SK-N-SH (cell line): ENCODE data around the gene GRIK1.

Experiments used
- CHD2 ChIP-seq: fragments of 150-350 bp; IDR thresholded peaks from 2 replicates; pipeline ENCODE4 v1.6.1; 2018; ENCODE audit warnings: low read length; ENCODE audit not compliant: partially characterized antibody
- CTCF ChIP-seq: fragments of 200-600 bp; sonication (generic); IDR thresholded peaks from 2 replicates; pipeline ENCODE4 v1.6.1; 2017; ENCODE audit warnings: antibody characterized with exemption, mild to moderate bottlenecking, moderate library complexity
- FOSL2 ChIP-seq: IDR thresholded peaks from 2 replicates; pipeline ENCODE4 v1.4.0; 2012; ENCODE audit warnings: low read depth, mild to moderate bottlenecking, moderate library complexity, borderline replicate concordance
- GABPA ChIP-seq: IDR thresholded peaks from 2 replicates; pipeline ENCODE4 v1.4.0; 2012; ENCODE audit warnings: low read depth, mild to moderate bottlenecking
- GATA2 ChIP-seq: sonication (generic); formaldehyde crosslinking; IDR thresholded peaks from 2 replicates; pipeline ENCODE4 v1.5.0; 2020; ENCODE audit warnings: mild to moderate bottlenecking, missing genetic modification reagents
- JUND ChIP-seq: IDR thresholded peaks from 2 replicates; pipeline ENCODE4 v1.4.0; 2012
- MXI1 ChIP-seq: IDR thresholded peaks from 2 replicates; pipeline ENCODE4 v1.6.1; 2012; ENCODE audit warnings: mild to moderate bottlenecking, low read depth, low read length, improper control_type of control experiment
- RAD21 ChIP-seq: IDR thresholded peaks from 2 replicates; pipeline ENCODE4 v1.6.1; 2012; ENCODE audit warnings: mild to moderate bottlenecking, low read length
- REST ChIP-seq: IDR thresholded peaks from 2 replicates; pipeline ENCODE4 v1.6.1; 2012; ENCODE audit warnings: mild to moderate bottlenecking, low read depth, low read length, moderate library complexity
- SMC3 ChIP-seq: IDR thresholded peaks from 2 replicates; pipeline ENCODE4 v1.6.1; 2012; ENCODE audit warnings: low read depth, low read length, improper control_type of control experiment
- TAF1 ChIP-seq: IDR thresholded peaks from 2 replicates; pipeline ENCODE4 v1.6.1; 2012; ENCODE audit warnings: low read depth, mild to moderate bottlenecking, low read length, moderate library complexity, borderline replicate concordance
- USF1 ChIP-seq: IDR thresholded peaks from 2 replicates; pipeline ENCODE4 v1.4.0; 2012; ENCODE audit warnings: low read depth, borderline replicate concordance
- ZBTB33 ChIP-seq: IDR thresholded peaks from 2 replicates; pipeline ENCODE4 v1.4.0; 2012; ENCODE audit warnings: low read depth, borderline replicate concordance

GRCh38 chr21:29726044-29726443, 213.8 kb downstream of the GRIK1 start:
- TF ChIP-seq RAD21 (no peak), TAF1 (no peak), CTCF (no peak), FOSL2 (no peak), JUND (no peak), CHD2 (no peak), GABPA (no peak), MXI1 (no peak), USF1 (no peak), REST (no peak), GATA2 (CRISPR knock-in tag) (no peak), SMC3 (no peak), ZBTB33 (no peak)
